ENCODE results near the gene CCDC148.
A peak's percentile ranks its signal among the peaks of the same experiment; 100 is the strongest.

The CCDC148 gene

DNA sequence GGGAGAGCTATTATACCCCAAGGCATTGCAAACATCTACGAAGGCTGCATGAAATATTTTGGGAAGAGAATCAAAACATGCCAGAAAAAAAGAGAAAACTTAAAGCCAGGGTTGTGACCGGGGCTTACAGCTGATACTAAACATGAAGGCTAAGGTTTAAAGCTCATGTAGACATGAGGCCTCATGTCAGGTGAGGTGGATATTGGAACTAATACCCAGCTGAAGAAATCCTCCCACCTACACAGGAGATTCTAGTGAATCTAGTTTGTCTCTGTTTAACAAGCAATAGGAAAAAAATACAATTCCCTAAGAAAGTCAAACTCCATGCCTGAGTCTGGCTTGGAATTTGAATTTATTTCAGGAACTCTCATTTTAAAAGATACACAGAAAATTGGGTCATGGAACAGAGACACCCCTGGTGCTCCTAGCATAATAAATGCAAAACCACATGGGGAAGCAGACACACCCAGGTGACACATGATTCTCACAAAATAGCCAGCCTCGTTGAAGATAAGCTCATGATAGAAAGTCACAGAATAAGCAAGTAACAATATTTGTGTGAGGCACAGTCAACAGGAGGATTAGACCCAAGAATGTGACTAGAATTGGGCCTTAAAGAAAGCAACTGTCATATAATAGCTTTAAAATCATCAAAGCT, 312.7 kb downstream of the CCDC148 start:
- DNase-seq = no peak

DNA sequence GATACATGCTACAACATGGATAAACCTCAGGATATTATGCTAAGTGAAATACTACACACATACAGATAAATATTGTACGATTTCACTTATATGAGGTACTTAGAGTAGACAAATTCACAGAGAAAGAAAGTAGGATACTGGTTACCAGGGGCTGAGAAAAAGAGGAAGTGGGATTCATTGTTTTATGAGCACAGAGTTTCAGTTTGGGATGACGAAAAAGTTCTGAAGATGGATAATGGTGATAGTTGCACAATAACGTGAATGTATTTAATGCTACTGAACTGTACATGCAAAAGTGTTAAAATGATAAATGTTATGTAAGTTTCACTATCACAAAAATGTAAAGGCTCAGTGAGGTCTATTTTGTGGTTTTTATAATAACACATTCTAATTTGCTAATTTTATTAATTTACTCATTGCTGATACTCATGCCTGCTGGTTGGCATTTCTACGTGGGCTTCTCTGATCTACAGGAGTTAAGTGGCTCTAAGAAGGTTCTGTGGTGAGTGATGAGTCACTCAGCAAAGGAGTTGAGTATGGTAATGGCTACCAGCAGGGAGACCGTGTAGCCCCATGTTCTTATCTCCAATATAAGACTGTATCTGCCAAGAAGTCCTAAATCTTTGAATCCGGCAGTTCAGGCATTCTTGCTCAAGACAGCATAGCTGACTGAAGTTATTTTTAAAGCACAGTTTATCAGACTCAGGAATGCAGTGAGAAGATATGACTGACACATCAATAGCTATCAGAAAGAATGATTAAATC, 313.8 kb downstream of the CCDC148 start:
- no peak for DNase-seq

DNA sequence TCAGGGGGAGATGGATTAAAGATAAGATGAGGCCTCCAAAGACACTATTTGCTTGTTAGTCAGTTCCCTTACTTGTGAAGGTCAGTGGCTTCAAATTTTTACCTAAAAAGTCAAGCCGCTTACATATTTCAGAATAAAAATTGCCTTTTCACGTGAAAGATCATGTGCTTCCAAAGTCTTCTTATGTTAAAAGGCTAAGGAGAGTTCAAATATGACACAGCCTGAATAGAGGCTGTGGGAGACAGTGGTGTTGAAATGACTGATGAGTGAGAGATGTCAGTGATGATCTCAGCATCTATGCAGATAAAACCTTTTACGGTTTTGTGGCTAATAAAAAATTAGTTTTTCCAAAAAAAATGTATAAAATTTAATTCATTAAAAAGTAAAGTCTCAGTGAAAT, 314.4 kb downstream of the CCDC148 start:
- DNase-seq = no peak

GRCh38 chr2:158140201-158140600, 316.4 kb downstream of the CCDC148 start:
- no peak for DNase-seq

DNA sequence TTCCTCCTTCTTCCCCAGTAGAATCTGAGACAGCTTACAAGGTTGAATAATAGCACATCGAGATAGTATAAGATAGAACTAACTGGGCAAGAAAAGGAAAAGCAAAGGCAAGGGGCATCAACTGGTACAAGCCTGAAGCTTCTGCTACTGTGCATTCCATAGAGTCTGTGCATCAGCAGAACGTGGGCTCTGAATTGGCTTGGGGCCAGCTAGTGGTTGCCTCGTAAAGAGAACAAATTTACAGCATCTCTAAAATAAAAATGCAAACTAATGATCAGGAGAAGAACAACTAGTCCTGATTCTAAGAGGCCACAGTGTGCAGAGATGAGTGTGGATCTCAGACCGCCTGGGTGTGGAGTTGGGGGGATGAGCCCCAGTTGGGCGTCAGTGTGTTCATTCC, 318.3 kb downstream of the CCDC148 start:
- DNase-seq = no peak

- DNase-seq = no peak
Observed at GRCh38 chr2:158135096-158135495, 321.5 kb downstream of the CCDC148 start.

DNA sequence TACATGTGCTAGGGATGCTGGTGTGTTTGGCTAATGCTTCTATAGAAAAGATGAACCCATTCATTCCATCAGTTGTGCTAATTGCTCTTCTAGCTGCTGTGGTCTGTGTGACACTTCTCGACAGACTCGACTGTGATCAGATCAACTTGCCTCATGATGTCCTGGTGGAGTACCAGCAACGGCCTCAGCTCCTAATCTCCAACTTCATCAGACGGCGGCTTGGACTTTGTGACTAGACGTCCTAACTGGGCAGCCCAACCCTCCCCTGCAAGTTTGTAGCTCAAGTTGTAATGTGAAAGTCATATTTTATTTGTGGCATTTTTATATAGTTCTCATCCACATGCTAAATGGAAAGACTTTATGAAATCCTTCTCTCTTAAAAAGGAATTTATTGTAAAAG, 321.9 kb downstream of the CCDC148 start:
- DNase-seq = no peak

DNA sequence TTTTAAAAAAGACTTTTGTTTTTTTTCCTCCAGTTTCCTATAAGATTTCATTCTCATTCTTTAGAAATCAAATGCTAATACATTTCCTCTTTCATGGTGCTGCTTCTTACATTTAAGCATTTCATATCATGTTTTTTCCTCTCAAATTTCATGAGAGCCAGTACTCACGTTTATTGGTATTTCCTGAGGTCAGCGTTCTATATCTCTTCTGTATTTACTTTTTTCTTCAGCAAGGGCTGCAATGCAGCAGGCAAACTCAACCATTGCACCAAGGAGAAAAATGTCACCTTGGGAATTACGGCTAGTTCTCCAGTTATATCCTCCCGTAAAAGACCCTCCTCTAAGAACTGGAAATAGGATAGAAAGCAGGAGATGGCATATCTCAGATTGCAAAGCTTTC, 322.5 kb downstream of the CCDC148 start:
- no peak for DNase-seq

DNA sequence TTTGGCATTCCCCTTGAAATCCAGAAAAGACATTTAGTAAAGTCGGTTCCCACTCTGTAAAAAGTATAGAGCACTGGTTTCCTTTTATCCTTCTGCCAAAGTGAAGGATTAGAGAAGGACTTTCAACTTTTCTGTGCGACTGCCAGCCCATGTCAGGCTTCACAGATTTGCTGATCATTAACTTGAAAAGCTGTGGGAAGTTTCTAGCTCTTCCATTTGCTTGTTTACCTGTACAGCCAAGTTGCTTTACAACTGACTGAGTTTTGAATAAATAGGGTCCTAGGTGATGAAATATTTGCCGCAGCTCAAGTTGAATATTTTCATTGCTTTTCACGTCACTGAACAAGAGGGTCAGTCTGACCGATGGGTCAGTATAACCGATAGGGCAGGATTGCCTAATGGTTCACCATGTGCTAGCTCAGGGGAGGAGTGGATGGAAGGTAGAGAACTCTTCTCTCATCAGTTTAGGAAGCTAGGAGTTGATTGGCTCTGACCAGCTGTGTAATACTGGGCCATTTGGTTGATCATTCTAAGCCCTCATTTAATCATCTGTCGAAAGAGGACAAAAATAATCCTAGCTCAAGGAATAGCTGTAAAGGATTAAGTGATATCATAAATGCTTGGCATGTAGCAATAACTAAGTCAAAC, 324.5 kb downstream of the CCDC148 start:
- no peak for DNase-seq

GRCh38 chr2:158131483-158131912, 325.1 kb downstream of the CCDC148 start:
- DNase-seq = no peak

GRCh38 chr2:158130832-158131473, 325.6 kb downstream of the CCDC148 start:
- DNase-seq = peak; percentile 25 to 26

DNA sequence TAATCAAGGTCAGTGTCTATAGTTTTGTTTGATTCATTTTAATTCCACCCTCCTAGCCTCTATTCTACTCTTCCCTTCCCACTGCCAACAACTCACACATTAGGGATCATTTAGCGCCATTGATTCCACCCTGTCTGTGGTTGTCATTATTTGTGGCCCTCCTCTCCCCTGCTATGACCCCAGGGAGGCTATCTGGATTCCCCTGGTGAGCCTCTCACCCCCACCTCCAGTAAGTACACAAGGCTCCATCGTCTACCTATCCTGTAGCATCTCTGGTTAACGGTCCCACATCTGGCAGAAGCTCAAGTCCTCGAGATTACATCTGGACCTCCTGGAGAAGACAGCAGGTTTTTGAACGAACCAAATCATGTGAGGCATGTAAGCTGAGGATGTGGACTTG, 327.5 kb downstream of the CCDC148 start:
- no peak for DNase-seq

GRCh38 chr2:158128168-158128973, 328.2 kb downstream of the CCDC148 start:
- DNase-seq = peak in 1 of 2 experiments; percentile 39

- DNase-seq = no peak
Observed at GRCh38 chr2:158127380-158127804, 329.2 kb downstream of the CCDC148 start.

- no peak for DNase-seq
Observed at GRCh38 chr2:158125756-158126498, 330.6 kb downstream of the CCDC148 start.

GRCh38 chr2:158124896-158125295, 331.7 kb downstream of the CCDC148 start:
- peak; percentile 41 to 56 for DNase-seq
